Measurements from ENCODE around the gene FADS3. TPM values are rescaled to one million over a fixed set of nuclear protein-coding genes. Genes with fewer than 3 reads are reported as not detected.

The FADS3 gene
- total RNA-seq, 6 experiments from 2014 or later = 126 to 161 (median 137) TPM

DNA sequence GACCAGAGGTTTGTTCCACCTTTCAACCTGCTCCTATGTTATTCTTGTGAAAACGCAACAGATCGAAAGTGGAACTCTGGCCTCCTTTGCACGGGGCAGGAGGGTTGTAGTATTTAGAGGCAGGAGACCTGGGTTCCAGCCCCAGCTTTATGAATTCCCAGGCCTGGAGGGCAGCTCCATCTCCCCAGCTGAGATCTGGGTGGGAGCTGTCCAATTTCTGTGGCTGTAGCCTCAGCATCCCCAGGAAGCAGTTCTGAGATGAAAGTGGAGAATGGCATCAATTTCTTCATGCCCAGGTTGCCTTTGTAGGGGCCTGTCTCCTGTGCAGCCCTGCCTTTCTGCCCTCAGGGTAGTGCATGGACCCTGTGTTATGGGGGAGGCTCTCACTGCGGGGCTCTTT lies 59.1 kb downstream of the FADS3 start:
- H3K4me1 Mint-ChIP-seq (ENCODE audit: low read depth) = peaks cover 50% of the 10 kb centered on the region
- no peak overlapping the region for H3K27ac Mint-ChIP-seq
- no peak for TF ChIP-seq CTCF (IDR thresholded peaks at IDR 0.05)
- no peaks in the 10 kb centered on the region for H3K9me3 Mint-ChIP-seq
- H3K36me3 Mint-ChIP-seq (ENCODE audit: low read depth) = no peaks in the 10 kb centered on the region
- H3K27me3 Mint-ChIP-seq (ENCODE audit: insufficient read depth) = peaks cover 2% of the 10 kb centered on the region
- no peak overlapping the region for H3K4me3 Mint-ChIP-seq
- no peak for DNase-seq

- Mint-ChIP-seq H3K27ac (peak overlapping the region; percentile 63), H3K9me3 (no peaks in the 10 kb centered on the region), H3K4me3 (peak overlapping the region; percentile 39), H3K36me3 (ENCODE audit: low read depth) (no peaks in the 10 kb centered on the region), H3K27me3 (ENCODE audit: insufficient read depth) (peaks cover 2% of the 10 kb centered on the region), H3K4me1 (ENCODE audit: low read depth) (peaks cover 51% of the 10 kb centered on the region)
- peak; percentile 31 for DNase-seq
- no peak for TF ChIP-seq CTCF (IDR thresholded peaks at IDR 0.05)
Measured at GRCh38 chr11:61830237-61831105, 60.9 kb downstream of the FADS3 start.

DNA sequence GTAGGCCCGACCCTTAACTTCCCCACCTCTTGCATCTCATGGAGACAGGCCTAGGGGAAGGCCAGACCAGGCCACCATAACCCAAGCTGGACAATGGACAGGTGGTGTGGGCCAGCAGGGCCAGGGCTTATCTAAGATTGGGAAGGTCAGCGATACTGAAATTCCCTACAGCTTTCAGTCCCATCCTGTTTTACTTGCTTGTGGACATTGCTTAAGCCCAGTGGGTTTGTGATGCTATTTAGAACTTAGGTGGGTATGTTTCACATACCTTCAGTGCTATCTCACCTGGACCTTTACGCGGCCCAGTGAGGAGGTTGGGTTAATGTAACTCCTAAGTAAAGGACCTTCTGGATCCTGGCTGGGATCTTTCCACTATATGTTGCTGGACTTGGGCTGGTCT lies 61.5 kb downstream of the FADS3 start:
- peak overlapping the region; percentile 91 for H3K4me3 Mint-ChIP-seq
- H3K27me3 Mint-ChIP-seq (ENCODE audit: insufficient read depth) = peaks cover 2% of the 10 kb centered on the region
- H3K9me3 Mint-ChIP-seq = no peaks in the 10 kb centered on the region
- H3K4me1 Mint-ChIP-seq (ENCODE audit: low read depth) = peaks cover 44% of the 10 kb centered on the region
- H3K36me3 Mint-ChIP-seq (ENCODE audit: low read depth) = no peaks in the 10 kb centered on the region
- no peak overlapping the region for H3K27ac Mint-ChIP-seq
- no peak for TF ChIP-seq CTCF (IDR thresholded peaks at IDR 0.05)
- no peak for DNase-seq

DNA sequence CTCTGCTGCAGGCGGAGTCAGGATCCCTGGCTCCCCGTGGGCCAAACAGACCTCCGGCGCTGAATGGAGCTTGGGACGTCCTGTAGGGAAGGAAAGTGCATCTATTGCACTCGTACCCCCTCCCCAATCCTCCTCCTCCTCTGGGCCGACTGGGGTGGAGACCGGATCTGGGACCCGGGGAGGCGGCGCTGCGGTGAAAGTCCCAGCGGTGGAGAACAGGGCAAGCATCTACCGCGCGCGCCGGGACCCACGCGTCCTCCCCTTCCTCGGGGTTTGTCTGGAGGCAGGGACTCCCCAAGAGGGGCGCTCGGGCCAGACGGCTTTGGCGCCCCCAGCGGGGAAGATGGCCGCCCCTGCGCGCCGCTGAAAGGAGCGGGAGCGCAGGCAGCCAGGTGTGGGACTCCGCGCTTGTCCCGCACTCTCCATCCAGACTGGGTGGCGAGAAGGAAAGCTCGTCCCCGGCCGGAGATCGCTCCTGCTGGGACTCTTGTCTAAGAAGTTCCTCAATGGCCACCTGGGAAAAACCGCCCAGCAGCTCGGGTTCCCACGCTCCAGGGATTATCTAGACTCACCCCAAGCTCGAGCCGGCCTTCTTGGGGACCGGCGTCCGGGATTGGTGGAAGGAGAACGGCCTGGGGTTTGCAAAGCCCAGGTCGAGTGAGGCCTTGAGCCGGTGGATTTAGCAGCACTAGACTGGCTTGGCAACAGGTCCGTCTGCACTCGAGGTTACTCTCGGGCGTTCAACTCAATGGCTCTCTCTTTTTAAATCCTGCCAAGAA lies 62.5 kb downstream of the FADS3 start:
- TF ChIP-seq CTCF (IDR thresholded peaks at IDR 0.05) = peak; percentile 74
- Mint-ChIP-seq H3K4me1 (ENCODE audit: low read depth) (peaks cover 34% of the 10 kb centered on the region), H3K27ac (peak overlapping the region; percentile 33; the same call in 1 of the 2 replicates), H3K9me3 (no peaks in the 10 kb centered on the region), H3K27me3 (ENCODE audit: insufficient read depth) (peaks cover 2% of the 10 kb centered on the region), H3K36me3 (ENCODE audit: low read depth) (no peaks in the 10 kb centered on the region), H3K4me3 (peak overlapping the region; percentile 91)
- DNase-seq = no peak

GRCh38 chr11:61828379-61828628 lies 63.0 kb downstream of the FADS3 start:
- Mint-ChIP-seq H3K27me3 (ENCODE audit: insufficient read depth) (peaks cover 2% of the 10 kb centered on the region), H3K4me1 (ENCODE audit: low read depth) (peaks cover 29% of the 10 kb centered on the region), H3K4me3 (peak overlapping the region; percentile 91), H3K36me3 (ENCODE audit: low read depth) (no peaks in the 10 kb centered on the region), H3K9me3 (no peaks in the 10 kb centered on the region), H3K27ac (peak overlapping the region; percentile 73)
- no peak for DNase-seq
- TF ChIP-seq CTCF (IDR thresholded peaks at IDR 0.05) = no peak
